ENCODE measurements around the gene MTUS2.

DNA sequence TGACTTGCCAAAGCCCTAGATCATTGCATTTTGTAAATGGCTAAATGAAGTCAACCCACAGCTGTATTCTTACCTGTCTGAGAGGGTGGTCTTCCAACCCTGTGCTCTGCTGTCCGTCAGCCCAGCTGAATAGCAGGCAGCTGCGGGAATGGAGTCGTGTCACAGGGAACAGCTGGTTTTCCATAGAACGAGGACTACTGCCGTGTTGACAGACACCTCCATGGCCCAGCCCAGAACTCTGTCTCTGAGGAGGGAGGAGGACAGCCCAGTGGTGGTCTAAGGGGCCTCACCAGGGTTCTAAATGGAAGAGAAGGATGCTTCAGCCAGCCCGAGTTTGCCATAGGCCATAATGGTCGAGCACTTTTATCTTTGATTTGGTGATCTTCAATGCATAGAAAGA lies 664.7 kb downstream of the MTUS2 start:
- TF ChIP-seq, protein P1, sequence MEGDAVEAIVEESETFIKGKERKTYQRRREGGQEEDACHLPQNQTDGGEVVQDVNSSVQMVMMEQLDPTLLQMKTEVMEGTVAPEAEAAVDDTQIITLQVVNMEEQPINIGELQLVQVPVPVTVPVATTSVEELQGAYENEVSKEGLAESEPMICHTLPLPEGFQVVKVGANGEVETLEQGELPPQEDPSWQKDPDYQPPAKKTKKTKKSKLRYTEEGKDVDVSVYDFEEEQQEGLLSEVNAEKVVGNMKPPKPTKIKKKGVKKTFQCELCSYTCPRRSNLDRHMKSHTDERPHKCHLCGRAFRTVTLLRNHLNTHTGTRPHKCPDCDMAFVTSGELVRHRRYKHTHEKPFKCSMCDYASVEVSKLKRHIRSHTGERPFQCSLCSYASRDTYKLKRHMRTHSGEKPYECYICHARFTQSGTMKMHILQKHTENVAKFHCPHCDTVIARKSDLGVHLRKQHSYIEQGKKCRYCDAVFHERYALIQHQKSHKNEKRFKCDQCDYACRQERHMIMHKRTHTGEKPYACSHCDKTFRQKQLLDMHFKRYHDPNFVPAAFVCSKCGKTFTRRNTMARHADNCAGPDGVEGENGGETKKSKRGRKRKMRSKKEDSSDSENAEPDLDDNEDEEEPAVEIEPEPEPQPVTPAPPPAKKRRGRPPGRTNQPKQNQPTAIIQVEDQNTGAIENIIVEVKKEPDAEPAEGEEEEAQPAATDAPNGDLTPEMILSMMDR (IDR thresholded peaks at IDR 0.05; ENCODE audit: poor library complexity), result no peak
- TF ChIP-seq EZH2 (IDR thresholded peaks at IDR 0.05; ENCODE audit: borderline replicate concordance), result no peak

All from hepatocyte (in vitro differentiated cells).